Right cardiac atrium (tissue), 5 donors: ENCODE results near the gene AGBL1. TPM values are rescaled to one million over a fixed set of nuclear protein-coding genes. Genes with fewer than 3 reads are reported as not detected.
"Not testable (repeated sequence)": the region's sequence is repeated elsewhere in the genome, so short reads cannot be mapped to it uniquely, and the experiment has no call there.

Experiments
- ATAC-seq, 2 donors: fragments of 200-7000 bp; cut with Tn5 transposase; one replicate each; pipeline versions ENCODE4 v1.8.0 to v1.9.1; 2020; ENCODE audit warnings: moderate library complexity in 2 of 2, mild to moderate bottlenecking in 1 of 2
- DNase-seq, 3 donors: peaks; one replicate each; pipeline ENCODE4 v3.0.0-alpha.2; 2020
- H3K27ac ChIP-seq: one replicate; pipeline ENCODE4 v1.5.1; 2013; ENCODE audit warnings: mild to moderate bottlenecking, low read length, control low read depth, moderate library complexity
- H3K27me3 ChIP-seq: one replicate; pipeline ENCODE4 v1.6.1; 2013; ENCODE audit not compliant: control insufficient read depth, insufficient read depth
- H3K4me1 ChIP-seq: one replicate; pipeline ENCODE4 v1.6.1; 2013; ENCODE audit warnings: low read length; ENCODE audit not compliant: control insufficient read depth, insufficient read depth
- H3K4me3 ChIP-seq: one replicate; pipeline ENCODE4 v1.5.1; 2013; ENCODE audit warnings: low read length, control low read depth
- H3K9me3 ChIP-seq: one replicate; pipeline ENCODE4 v1.6.1; 2013; ENCODE audit warnings: low read length; ENCODE audit not compliant: control insufficient read depth
- WGBS: extraction: QIAGEN DNeasy Blood & Tissue Kit; methylation state at CpG from one replicate; pipeline ENCODE4 v1.1.7; 2013; 5-methylcytosine and 5-hydroxymethylcytosine counted together
- intact Hi-C, 4 donors: fragments of 100-400 bp; cut with DNase I; formaldehyde crosslinking; loops; one replicate each; pipeline versions ENCODE4 v1.11.0 to v1.14.0; 2022 to 2023
- polyA plus RNA-seq: library from polyadenylated mRNA; stranded (reverse); fragments of 200-250 nt; gene quantifications from one replicate; pipeline ENCODE4 v1.2.3, GENCODE V29; 2013
- total RNA-seq, 4 donors: library from RNA; stranded (reverse); fragmentation: NEBNext Ultra II Directional; extraction: Animal tissue kit (Norgen Biotek cat#: 25700); gene quantifications; one replicate each; pipeline ENCODE4 v1.2.1, GENCODE V29; 2021
- donor health status: healthy with polysubstance abuse.
- donor health status: DM: no; HTN: yes; CAD: no.
- donor health status: DM: no; HTN: no; CAD: no.
- donor health status: DM: no; HTN: yes; CAD: no; lungs with severe emphysema.
- donor health status: DM: yes; HTN: yes; CAD: no.

The AGBL1 gene
- total and polyA plus RNA-seq, 5 donors: not detected

- WGBS: 74% methylated on average over 3 of the region's 3 CpGs
- no peak for DNase-seq
- Histone ChIP-seq H3K4me3 (no peak overlapping the region), H3K9me3 (no peaks in the 10 kb centered on the region), H3K27ac (no peak overlapping the region), H3K27me3 (no peaks in the 10 kb centered on the region), H3K4me1 (no peaks in the 10 kb centered on the region)
- intact Hi-C loops: no loop called here
- no peak for ATAC-seq
Measured at GRCh38 chr15:86408261-86408660, 328.6 kb downstream of the AGBL1 start.

DNA sequence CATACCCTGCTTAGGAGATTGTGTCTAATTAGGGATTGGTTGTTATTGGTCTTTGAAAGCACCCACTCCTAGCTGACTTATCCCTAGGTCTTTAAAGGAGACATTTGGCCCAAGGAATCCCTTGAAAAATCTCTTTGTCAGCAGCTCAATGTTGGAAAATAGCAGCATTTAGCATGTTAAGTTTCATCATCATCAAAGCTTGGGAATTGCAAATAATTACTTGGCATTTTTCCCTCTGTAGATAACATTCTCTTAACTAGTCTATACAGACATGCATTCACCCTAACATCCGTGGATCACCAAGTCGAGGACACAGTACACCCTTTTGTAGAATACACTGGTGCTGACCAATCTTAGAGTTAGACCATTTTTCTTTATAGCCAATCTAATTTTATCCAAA, 332.2 kb downstream of the AGBL1 start:
- WGBS: 50% methylated on average over 2 of the region's 2 CpGs
- intact Hi-C loops: no loop called here
- DNase-seq (no peak), ATAC-seq (no peak)
- Histone ChIP-seq H3K9me3 (no peaks in the 10 kb centered on the region), H3K27me3 (no peaks in the 10 kb centered on the region), H3K27ac (no peak overlapping the region), H3K4me3 (no peak overlapping the region), H3K4me1 (no peaks in the 10 kb centered on the region)

DNA sequence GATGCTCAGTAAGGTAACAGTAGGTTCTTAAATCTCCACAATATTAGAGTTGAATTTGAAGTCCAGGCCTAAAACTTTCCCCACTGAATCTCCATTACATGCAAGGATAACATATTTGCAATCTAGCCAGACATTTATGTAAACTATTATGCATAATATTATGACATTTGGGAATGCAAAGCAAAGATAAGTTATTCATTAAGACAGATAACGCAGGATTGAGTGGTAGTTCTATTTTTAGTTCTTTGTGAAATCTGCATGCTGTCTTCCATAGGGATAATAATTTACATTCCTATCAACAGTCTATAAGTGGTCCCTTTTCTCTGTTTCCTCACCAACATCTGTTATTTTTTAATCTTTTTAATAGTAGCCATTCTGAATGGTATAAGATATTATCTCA, 333.5 kb downstream of the AGBL1 start:
- ATAC-seq (no peak), DNase-seq (no peak)
- WGBS: 52% methylated on average over 1 of the region's 1 CpG
- H3K27ac ChIP-seq: no peak overlapping the region
- no peaks in the 10 kb centered on the region for H3K9me3 ChIP-seq
- intact Hi-C loops: no loop called here
- no peaks in the 10 kb centered on the region for H3K27me3 ChIP-seq
- H3K4me1 ChIP-seq: no peaks in the 10 kb centered on the region
- no peak overlapping the region for H3K4me3 ChIP-seq

GRCh38 chr15:86425746-86426145, 346.1 kb downstream of the AGBL1 start:
- Histone ChIP-seq H3K27me3 (no peaks in the 10 kb centered on the region), H3K4me3 (no peak overlapping the region), H3K9me3 (no peaks in the 10 kb centered on the region), H3K4me1 (no peaks in the 10 kb centered on the region), H3K27ac (no peak overlapping the region)
- no peak for ATAC-seq
- intact Hi-C loops: no loop called here
- 55% methylated on average over 3 of the region's 3 CpGs for WGBS
- DNase-seq: no peak

DNA sequence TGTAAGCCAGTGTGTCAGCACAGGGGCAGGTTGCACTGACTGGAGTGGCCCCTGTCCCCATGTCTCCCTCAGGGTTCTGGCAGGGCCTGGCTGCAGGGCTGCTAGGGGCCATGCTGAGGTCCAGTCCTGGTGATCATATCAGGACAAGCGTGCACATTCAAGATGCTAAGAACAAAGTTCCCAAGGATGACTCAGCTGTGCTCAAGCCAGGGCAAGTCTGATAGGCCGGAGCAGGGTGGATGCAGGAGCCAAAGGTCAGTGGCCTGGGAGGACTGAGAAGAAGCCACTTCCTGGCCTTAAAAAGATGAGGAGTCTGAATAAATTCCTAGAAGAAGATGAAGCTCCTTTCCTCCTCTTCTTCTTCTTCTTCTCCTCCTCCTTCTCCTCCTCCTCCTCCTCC, 353.2 kb downstream of the AGBL1 start:
- WGBS: 51% methylated on average over 2 of the region's 2 CpGs
- no peaks in the 10 kb centered on the region for H3K27me3 ChIP-seq
- peak in 1 of 2 donors; percentile 26 for ATAC-seq
- no peaks in the 10 kb centered on the region for H3K4me1 ChIP-seq
- no peak overlapping the region for H3K4me3 ChIP-seq
- no peaks in the 10 kb centered on the region for H3K9me3 ChIP-seq
- no peak overlapping the region for H3K27ac ChIP-seq
- peak in 1 of 3 donors; percentile 15 for DNase-seq
- intact Hi-C loops: no loop called here

DNA sequence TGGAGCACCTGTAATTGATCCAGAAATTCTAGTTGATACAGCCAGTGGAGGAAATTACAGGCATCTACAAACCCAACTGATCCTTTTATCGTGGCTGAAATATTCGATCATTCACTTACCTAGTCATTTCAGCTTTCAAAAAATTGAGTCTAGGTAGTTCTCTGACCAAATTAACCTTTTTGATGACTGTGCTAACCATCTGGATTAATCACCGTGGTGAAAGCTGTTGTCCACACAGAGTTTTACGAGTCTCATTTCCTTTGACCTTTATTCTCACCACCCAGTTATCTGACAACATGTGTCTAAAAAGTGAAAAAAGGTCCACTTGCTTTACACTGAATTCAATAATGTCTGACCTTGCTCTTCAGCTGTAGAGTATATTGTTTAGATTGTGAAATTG, 354.3 kb downstream of the AGBL1 start:
- 65% methylated on average over 4 of the region's 4 CpGs for WGBS
- intact Hi-C loops: no loop called here
- no peak overlapping the region for H3K4me3 ChIP-seq

DNA sequence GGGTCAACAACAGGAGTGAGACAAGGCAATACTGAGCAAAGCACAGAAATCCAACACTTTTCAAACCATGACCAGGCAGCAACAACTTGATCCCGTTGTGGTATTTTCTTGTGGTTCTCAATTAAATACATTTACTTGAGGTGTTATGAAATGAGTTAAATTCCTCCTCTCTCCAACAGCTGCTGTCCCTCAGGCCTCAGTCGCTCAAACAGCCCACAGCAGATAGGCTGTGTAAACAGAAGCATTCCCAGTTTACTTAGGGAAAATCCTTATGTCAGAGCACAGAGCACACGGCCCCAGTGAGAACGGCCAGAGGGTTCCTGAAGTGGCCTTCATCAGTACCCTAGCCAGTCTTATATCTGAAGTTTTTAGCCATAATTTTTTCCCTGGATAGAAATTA, 359.9 kb downstream of the AGBL1 start:
- intact Hi-C loops: no loop called here
- Histone ChIP-seq H3K9me3 (no peaks in the 10 kb centered on the region), H3K27ac (no peak overlapping the region), H3K4me3 (no peak overlapping the region), H3K4me1 (no peaks in the 10 kb centered on the region), H3K27me3 (no peaks in the 10 kb centered on the region)
- peak in 1 of 2 donors; percentile 48 for ATAC-seq
- 26% methylated on average over 4 of the region's 4 CpGs for WGBS
- no peak for DNase-seq

More for the DNA sequence above, 354.3 kb downstream of the AGBL1 start:
- no peak for ATAC-seq
- H3K27ac ChIP-seq: no peak overlapping the region
- H3K9me3 ChIP-seq: no peaks in the 10 kb centered on the region
- no peaks in the 10 kb centered on the region for H3K27me3 ChIP-seq
- no peaks in the 10 kb centered on the region for H3K4me1 ChIP-seq
- no peak for DNase-seq

DNA sequence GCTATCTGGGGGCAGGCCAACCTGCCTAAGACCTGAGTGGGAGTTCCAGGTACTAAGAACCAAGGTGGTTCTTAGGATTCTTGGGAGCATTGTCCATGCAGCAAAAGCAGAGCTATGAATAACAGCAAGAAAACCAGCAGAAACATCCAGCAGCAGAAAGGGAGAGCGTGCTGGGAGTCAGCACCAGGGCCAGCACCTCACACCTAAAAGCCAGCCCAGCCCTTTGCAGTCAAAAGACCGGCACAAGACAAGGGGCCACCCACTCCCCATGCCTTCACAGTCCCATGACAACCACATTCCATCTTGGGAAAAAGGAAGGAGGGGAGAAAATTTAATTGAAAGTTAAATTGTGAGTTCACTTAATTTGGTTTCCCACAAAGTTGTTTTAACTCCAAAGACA, 364.9 kb downstream of the AGBL1 start:
- WGBS: 14% methylated on average over 2 of the region's 2 CpGs
- Histone ChIP-seq H3K27me3 (no peaks in the 10 kb centered on the region), H3K27ac (no peak overlapping the region), H3K9me3 (peaks cover under 1% of the 10 kb centered on the region), H3K4me3 (no peak overlapping the region), H3K4me1 (no peaks in the 10 kb centered on the region)
- DNase-seq: no peak
- no peak for ATAC-seq
- intact Hi-C loops: no loop called here

GRCh38 chr15:86445579-86446252, 366.0 kb downstream of the AGBL1 start:
- 31% methylated on average over 6 of the region's 6 CpGs for WGBS
- H3K9me3 ChIP-seq: peaks cover 2% of the 10 kb centered on the region
- no peaks in the 10 kb centered on the region for H3K4me1 ChIP-seq
- no peak for DNase-seq
- H3K27me3 ChIP-seq: no peaks in the 10 kb centered on the region
- H3K27ac ChIP-seq: no peak overlapping the region
- no peak overlapping the region for H3K4me3 ChIP-seq
- ATAC-seq: no peak
- intact Hi-C loops: no loop called here

DNA sequence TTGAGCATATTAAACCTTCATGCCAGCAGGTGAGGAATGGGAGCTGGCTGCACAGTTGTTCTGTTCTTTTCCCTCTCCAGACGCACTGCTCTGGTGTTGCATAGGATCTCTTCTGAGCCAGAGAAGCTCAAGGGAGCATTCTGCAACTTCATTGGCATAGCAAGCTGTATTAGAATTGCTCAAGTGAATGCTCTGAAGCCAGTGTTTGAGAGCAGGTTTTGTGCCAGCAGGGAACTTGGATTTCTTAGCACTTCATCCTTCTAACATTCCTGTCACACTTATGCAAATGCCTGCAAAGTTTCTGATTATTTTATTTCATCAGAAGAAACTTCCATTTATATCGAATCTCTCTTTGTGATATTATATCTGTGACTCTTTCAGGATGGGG, 366.6 kb downstream of the AGBL1 start:
- Histone ChIP-seq H3K9me3 (peaks cover 2% of the 10 kb centered on the region), H3K4me1 (no peaks in the 10 kb centered on the region), H3K27me3 (no peaks in the 10 kb centered on the region), H3K4me3 (no peak overlapping the region), H3K27ac (no peak overlapping the region)
- ATAC-seq (no peak), DNase-seq (no peak)
- intact Hi-C loops: no loop called here
- WGBS: 38% methylated on average over 2 of the region's 2 CpGs

DNA sequence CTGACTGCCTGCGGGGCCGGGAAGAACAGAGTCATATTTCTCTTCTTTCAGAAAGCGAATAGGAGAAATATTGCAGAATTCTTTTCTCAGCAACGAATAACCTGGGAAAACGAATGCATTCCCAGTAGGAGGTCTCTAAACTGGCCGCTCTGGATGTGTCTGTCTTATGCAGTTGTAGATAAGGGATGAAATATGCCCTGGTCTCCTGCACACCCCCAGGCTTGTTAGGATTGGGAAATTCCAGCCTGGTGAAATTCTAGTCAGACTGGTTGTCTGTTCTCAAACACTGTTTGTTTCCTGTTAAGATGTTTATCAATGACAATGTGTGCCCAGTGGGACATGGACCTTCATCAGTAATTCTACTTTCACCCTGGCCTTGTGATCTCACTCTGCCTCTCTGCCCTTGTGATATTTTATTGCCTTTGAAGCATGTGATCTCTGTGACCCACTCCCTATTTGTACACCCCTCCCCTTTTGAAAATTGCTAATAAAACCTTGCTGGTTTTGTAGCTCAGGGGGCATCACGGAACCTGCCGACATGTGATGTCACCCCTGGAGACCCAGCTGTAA, 385.9 kb downstream of the AGBL1 start:
- intact Hi-C loops, ATAC-seq, H3K27me3 ChIP-seq, H3K27ac ChIP-seq, DNase-seq, H3K4me1 ChIP-seq, H3K4me3 ChIP-seq, H3K9me3 ChIP-seq: not testable (repeated sequence)
- 84% methylated on average over 8 of the region's 8 CpGs for WGBS

DNA sequence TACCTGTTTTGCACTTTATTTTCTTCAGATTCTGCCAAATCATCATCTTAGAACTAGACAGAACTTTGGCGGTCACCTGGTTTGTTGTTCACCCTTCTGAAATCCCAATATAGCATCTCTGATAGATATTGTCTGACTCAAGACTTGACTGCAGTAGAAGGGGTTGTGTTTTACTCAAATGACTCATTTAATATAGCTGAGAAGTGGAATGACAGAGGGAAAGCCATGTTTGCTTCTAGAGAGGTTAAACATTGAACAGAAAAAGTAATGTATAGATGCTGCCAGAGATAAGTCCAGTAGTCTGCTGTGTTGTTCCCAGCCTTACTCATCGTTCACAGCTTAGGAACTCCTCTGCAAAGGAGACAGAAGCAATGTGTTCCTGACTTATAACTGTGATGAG, 402.0 kb downstream of the AGBL1 start:
- H3K4me3 ChIP-seq: no peak overlapping the region
- no peak overlapping the region for H3K27ac ChIP-seq
- H3K27me3 ChIP-seq: no peaks in the 10 kb centered on the region
- 87% methylated on average over 2 of the region's 2 CpGs for WGBS
- no peak for DNase-seq
- ATAC-seq: no peak
- intact Hi-C loops: no loop called here
- H3K4me1 ChIP-seq: no peaks in the 10 kb centered on the region
- H3K9me3 ChIP-seq: no peaks in the 10 kb centered on the region
